Lower leg skin (tissue), 4 donors: Measurements from ENCODE around the gene GIMAP1. TPM values are rescaled to one million over a fixed set of nuclear protein-coding genes. Genes with fewer than 3 reads are reported as not detected.
A peak's percentile ranks its signal among the peaks of the same experiment; 100 is the strongest.

Experiments
- DNase-seq, 2 donors: peaks; one replicate each; pipeline ENCODE4 v3.0.0-alpha.2; 2019; ENCODE audit warnings: low spot score in 2 of 2
- H3K4me3 ChIP-seq: fragments of 200-600 bp; sonication (generic); 2 replicates; pipeline ENCODE4 v1.5.1; 2017; ENCODE audit warnings: mild to moderate bottlenecking, low read depth; ENCODE audit not compliant: poor library complexity, severe bottlenecking
- POLR2A ChIP-seq, 2 donors: fragments of 450-650 bp; IDR thresholded peaks; one replicate each; pipeline ENCODE4 v1.6.1; 2016 to 2017; ENCODE audit warnings: antibody characterized with exemption in 2 of 2, mild to moderate bottlenecking in 1 of 2, moderate library complexity in 1 of 2
- WGBS, 2 donors: methylation state at CpG; one replicate each; pipeline ENCODE4 v1.1.5; 2018; 5-methylcytosine and 5-hydroxymethylcytosine counted together
- intact Hi-C: fragments of 100-400 bp; cut with DNase I; formaldehyde crosslinking; loops from one replicate; pipeline ENCODE4 v1.15.0; 2023; ENCODE audit warnings: low total_unique reads
- total RNA-seq, 4 donors: library from RNA; depleted of rRNA; stranded (reverse); fragments of >200 nt; gene quantifications; one replicate each; pipeline ENCODE4 v1.1.0, GENCODE V29; 2016
- TF ChIP-seq, protein P1 (sequence below), 3 donors: fragments of 450-650 bp; IDR thresholded peaks; one replicate each; pipeline ENCODE4 v1.5.1; 2016; ENCODE audit warnings: antibody characterized with exemption in 3 of 3, mild to moderate bottlenecking in 3 of 3, moderate library complexity in 2 of 3

The GIMAP1 gene
- total RNA-seq, 4 donors from 2014 or later: 1.5 to 4.6 (median 2.7) TPM

DNA sequence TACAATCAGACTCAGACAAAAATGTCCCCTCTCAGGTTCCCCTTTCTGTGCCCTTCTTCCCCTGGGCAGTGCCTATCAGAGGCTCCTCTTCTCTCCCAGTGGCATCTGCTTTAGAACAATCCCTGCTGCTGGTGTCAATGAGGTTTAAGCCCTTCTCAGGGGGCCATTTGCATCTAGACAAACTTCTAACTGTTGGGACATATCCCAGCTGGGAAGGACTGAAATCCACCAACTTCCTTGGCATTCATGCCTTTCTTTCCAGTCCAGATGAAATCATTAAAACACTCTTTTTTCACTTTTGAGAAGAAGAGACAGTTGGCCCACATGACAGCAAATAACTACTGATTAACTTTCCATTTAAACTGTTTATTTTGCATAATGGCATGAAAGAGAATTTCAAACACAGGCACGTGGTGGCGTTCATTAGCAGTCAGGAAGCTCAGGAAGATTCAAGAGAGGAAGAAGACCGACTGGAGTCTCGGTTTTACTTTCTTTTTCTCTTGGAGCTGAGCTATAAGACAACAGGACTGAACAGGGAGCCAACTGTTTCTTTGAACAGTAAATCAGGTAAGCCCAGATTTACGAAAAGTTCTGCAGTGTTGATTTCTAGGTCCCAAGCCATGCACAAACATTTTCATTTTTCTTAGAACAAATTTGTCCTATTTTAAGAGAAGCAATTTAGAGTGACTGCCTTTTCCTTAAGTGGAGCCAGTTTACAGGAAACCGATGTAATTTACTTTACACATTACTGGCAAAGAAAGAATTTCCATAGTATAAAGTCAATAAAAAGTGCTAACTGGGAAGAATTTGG is 31.0 kb upstream of the GIMAP1 start, which contains the start of gene GIMAP2:
Gene GIMAP2, plus strand, starts transcription at position 488 of the 811 bp plus-strand sequence. CDS start 1,354 bp downstream, outside the sequence.
- TF ChIP-seq, protein P1, sequence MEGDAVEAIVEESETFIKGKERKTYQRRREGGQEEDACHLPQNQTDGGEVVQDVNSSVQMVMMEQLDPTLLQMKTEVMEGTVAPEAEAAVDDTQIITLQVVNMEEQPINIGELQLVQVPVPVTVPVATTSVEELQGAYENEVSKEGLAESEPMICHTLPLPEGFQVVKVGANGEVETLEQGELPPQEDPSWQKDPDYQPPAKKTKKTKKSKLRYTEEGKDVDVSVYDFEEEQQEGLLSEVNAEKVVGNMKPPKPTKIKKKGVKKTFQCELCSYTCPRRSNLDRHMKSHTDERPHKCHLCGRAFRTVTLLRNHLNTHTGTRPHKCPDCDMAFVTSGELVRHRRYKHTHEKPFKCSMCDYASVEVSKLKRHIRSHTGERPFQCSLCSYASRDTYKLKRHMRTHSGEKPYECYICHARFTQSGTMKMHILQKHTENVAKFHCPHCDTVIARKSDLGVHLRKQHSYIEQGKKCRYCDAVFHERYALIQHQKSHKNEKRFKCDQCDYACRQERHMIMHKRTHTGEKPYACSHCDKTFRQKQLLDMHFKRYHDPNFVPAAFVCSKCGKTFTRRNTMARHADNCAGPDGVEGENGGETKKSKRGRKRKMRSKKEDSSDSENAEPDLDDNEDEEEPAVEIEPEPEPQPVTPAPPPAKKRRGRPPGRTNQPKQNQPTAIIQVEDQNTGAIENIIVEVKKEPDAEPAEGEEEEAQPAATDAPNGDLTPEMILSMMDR (IDR thresholded peaks at IDR 0.05): no peak
- TF ChIP-seq POLR2A (IDR thresholded peaks at IDR 0.05): no peak
- no peak for DNase-seq
- intact Hi-C loops: no loop called here
- 5 to 10% methylated on average over 6 of the region's 6 CpGs for WGBS, 2 donors
- H3K4me3 ChIP-seq: peak within 1 kb of the TSS; percentile 14

DNA sequence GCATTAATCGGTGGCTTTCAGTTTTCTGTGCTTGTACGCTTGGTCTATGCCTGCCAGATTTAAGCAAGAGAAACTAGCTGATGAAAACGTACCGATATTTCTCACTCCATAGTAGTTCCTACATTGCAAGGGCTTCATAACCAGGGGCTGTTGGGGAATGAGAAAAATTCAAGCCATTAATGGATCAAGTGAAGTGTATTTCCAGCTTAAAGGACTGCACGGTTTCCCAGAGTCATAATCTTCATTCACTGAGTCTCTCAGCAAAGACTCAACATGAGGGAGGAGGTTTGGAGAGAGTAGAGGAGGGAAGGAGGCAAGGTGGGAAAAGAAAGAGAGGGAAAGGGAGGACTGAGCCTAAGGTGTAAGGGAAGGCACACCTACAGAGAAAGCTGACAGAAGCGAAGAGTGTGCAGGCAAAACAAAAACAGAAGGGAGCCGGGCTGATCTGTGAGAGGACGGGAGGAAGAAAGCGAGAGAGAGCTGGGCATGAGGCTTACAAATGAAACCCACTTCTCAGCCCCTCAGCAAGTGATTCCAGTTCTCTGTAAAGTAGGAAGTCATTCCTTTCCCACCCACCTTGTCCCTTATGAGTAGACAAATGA is 30.3 kb upstream of the GIMAP1 start:
- WGBS, 2 donors: 32 to 37% methylated on average over 8 to 9 of the region's 9 CpGs

GRCh38 chr7:150688630-150689029 is 27.8 kb upstream of the GIMAP1 start:
- intact Hi-C loops: no loop called here
- DNase-seq: no peak
- no peak for TF ChIP-seq POLR2A (IDR thresholded peaks at IDR 0.05)
- TF ChIP-seq, protein P1 (IDR thresholded peaks at IDR 0.05): no peak
- no peak overlapping the region for H3K4me3 ChIP-seq
- 91 to 94% methylated on average over 6 of the region's 6 CpGs for WGBS, 2 donors

More for the DNA sequence above, 30.3 kb upstream of the GIMAP1 start:
- peak overlapping the region; percentile 14 for H3K4me3 ChIP-seq
- DNase-seq: no peak
- intact Hi-C loops: no loop called here
- TF ChIP-seq, protein P1 (IDR thresholded peaks at IDR 0.05): no peak
- no peak for TF ChIP-seq POLR2A (IDR thresholded peaks at IDR 0.05)

- 43 to 60% methylated on average over 2 of the region's 2 CpGs for WGBS, 2 donors
- TF ChIP-seq, protein P1 (IDR thresholded peaks at IDR 0.05): no peak
- no peak for TF ChIP-seq POLR2A (IDR thresholded peaks at IDR 0.05)
- H3K4me3 ChIP-seq: no peak overlapping the region
- DNase-seq: no peak
- intact Hi-C loops: no loop called here
These were observed 20.8 kb upstream of the GIMAP1 start for GRCh38 chr7:150695654-150696053.

GRCh38 chr7:150703209-150703608 is 13.2 kb upstream of the GIMAP1 start:
- TF ChIP-seq, protein P1 (IDR thresholded peaks at IDR 0.05): no peak
- no peak for TF ChIP-seq POLR2A (IDR thresholded peaks at IDR 0.05)
- intact Hi-C loops: no loop called here
- WGBS, 2 donors: 91 to 95% methylated on average over 1 of the region's 1 CpG

More at GRCh38 chr7:150703209-150703608, 13.2 kb upstream of the GIMAP1 start:
- DNase-seq: no peak
- no peak overlapping the region for H3K4me3 ChIP-seq
